Astrocyte (in vitro differentiated cells and primary cell): ENCODE measurements around the gene ELMO2.

Source experiments
- CTCF ChIP-seq: IDR thresholded peaks from 2 replicates; pipeline ENCODE4 v1.5.1; 2011; ENCODE audit warnings: low read depth, mild to moderate bottlenecking, inconsistent platforms, low read length, moderate library complexity; ENCODE audit not compliant: insufficient read depth
- EZH2 ChIP-seq: IDR thresholded peaks from 2 replicates; pipeline ENCODE4 v1.6.1; 2012; ENCODE audit warnings: mild to moderate bottlenecking, low read length, inconsistent platforms; ENCODE audit not compliant: insufficient read depth

- no peak for TF ChIP-seq CTCF
- TF ChIP-seq EZH2, result no peak
These were observed 17.5 kb downstream of the ELMO2 start for GRCh38 chr20:46388937-46389336.
